Esophagus (tissue), 2 donors: ENCODE data around the gene AAR2. TPM values are rescaled to one million over a fixed set of nuclear protein-coding genes. Genes with fewer than 3 reads are reported as not detected.

ENCODE experiments used
- H3K27ac ChIP-seq, 2 donors: one replicate each; pipeline ENCODE4 v1.5.1; 2013; ENCODE audit warnings: low read depth in 2 of 2, mild to moderate bottlenecking in 2 of 2, inconsistent platforms in 1 of 2, low read length in 1 of 2, moderate library complexity in 1 of 2
- H3K27me3 ChIP-seq, 2 donors: one replicate each; pipeline ENCODE4 v1.6.1; 2013; ENCODE audit warnings: low read length in 2 of 2, control low read depth in 1 of 2, mild to moderate bottlenecking in 1 of 2; ENCODE audit not compliant: insufficient read depth in 2 of 2, control insufficient read depth in 1 of 2
- H3K36me3 ChIP-seq, 2 donors: one replicate each; pipeline ENCODE4 v1.6.1; 2013; ENCODE audit warnings: low read length in 1 of 2; ENCODE audit not compliant: control insufficient read depth in 2 of 2, insufficient read depth in 2 of 2
- H3K4me1 ChIP-seq, 2 donors: one replicate each; pipeline ENCODE4 v1.6.1; 2013; ENCODE audit warnings: low read length in 1 of 2; ENCODE audit not compliant: control insufficient read depth in 2 of 2, insufficient read depth in 2 of 2
- H3K4me3 ChIP-seq, 2 donors: one replicate each; pipeline ENCODE4 v1.5.1; 2013; ENCODE audit warnings: low read length in 2 of 2, mild to moderate bottlenecking in 2 of 2, low read depth in 1 of 2, moderate library complexity in 1 of 2
- H3K9me3 ChIP-seq, 2 donors: one replicate each; pipeline ENCODE4 v1.6.1; 2013; ENCODE audit warnings: mild to moderate bottlenecking in 2 of 2, low read depth in 1 of 2, low read length in 1 of 2, moderate library complexity in 1 of 2; ENCODE audit not compliant: control insufficient read depth in 2 of 2, insufficient read depth in 1 of 2
- WGBS, 2 donors: extraction: QIAGEN DNeasy Blood & Tissue Kit; methylation state at CpG; one replicate each; pipeline ENCODE4 v1.1.7; 2013; 5-methylcytosine and 5-hydroxymethylcytosine counted together
- polyA plus RNA-seq, 2 donors: library from polyadenylated mRNA; stranded (reverse); fragments of 200-250 nt; gene quantifications; one replicate each; pipeline ENCODE4 v1.2.3, GENCODE V29; 2013
- donor health status: healthy with polysubstance abuse.
- donor health status: Bipolar disorder and iron deficiency.

AAR2 gene
- polyA plus RNA-seq, 2 donors, result 8.4 to 16.5 TPM

DNA sequence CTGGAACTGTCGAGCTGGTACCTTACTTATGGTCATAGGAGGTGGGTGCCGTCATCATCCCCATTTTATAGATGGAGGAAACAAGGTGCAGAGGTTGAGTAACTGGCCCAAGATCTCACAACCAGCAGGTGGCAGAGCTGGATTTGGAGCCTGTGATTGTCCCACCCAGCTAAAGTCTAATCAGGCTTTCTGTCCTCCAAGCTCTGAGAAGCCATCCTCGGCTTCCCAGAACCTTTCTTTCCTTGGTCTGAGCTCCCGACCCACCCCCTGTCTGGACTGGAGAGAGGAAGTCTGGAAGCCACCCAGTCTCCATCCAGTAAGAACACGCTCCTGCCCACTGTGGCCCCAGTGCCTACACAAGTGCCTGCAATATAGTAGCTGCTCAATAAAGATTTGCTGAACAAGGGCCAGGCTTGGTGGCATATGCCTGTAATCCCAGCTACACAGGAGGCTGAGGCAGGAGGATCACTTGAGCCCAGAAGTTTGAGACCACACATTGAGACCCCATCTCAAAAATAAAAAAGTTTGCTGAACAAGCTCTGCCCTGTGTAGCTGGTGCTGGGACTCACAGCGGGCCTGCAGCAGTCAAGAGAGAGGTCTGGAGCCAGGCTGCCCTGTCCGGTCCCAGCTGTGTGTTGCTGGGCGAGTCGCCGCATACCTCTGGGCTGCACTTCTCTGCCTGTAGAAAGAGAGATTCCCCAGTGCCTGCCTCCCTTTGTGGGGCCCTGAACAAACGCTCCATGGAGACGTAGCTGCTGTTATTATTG is 37.3 kb downstream of the AAR2 start:
- Histone ChIP-seq H3K9me3 (no peaks in the 10 kb centered on the region), H3K4me3 (no peak overlapping the region), H3K27ac (no peak overlapping the region), H3K4me1 (no peaks in the 10 kb centered on the region), H3K27me3 (no peaks in the 10 kb centered on the region), H3K36me3 (no peaks in the 10 kb centered on the region)
- 68 to 70% methylated on average over 12 of the region's 12 CpGs for WGBS, 2 donors

DNA sequence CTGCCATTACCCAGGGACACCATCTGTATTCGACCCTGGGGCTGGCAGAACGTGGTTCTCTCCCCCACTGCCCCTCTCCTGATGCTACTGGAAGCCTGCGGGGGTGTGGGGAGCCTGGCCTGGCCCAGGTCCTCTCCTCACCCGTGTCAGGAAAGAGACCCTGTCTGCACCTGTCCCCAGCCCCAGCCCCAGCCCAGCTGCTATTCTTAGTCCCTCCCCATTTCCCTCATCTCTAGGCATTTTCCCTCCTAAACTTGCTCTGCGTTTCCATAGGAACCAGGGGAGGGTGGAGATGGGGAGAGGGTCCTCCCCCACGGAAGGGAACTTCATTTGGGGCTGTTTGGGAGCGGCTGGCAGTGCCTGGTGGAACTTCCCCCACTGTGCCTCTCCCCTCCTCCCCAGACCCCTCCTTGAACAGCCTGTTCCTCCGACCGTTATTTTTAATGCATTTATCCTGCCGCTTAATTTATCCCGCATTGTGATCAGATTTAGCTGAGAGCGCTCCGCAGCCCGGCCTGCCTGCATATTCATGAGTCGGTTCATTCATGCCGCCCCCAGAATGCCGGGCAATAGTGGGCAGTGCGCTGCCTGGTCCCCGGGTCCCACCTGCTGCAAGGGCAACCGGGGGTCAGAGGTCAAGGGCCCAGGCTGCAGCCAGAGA is 38.0 kb downstream of the AAR2 start:
- no peak overlapping the region for H3K4me3 ChIP-seq
- no peaks in the 10 kb centered on the region for H3K4me1 ChIP-seq
- no peaks in the 10 kb centered on the region for H3K36me3 ChIP-seq
- no peaks in the 10 kb centered on the region for H3K27me3 ChIP-seq
- H3K9me3 ChIP-seq, result no peaks in the 10 kb centered on the region
- 45 to 49% methylated on average over 20 of the region's 20 CpGs for WGBS, 2 donors
- no peak overlapping the region for H3K27ac ChIP-seq

DNA sequence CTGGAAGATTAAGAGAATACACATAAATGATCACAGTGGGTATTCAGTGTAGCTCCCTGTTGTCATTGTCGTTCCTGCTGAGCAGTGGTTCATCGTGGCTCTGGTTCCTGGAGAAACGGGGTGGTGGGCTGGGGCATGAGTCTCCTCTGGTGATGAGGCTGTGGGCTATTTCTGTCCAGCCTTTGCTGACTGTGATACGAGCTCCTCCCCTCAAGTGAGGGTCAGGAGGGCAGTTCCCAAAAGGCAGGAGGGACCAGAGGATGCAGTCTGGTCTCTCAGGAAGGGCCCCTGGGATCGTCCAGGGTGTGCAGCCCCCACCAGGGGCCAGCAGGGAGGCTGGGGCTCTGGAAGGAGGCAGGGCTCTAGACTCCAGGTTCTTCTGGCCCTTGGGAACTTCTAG is 38.7 kb downstream of the AAR2 start:
- no peaks in the 10 kb centered on the region for H3K36me3 ChIP-seq
- H3K27me3 ChIP-seq, result no peaks in the 10 kb centered on the region
- no peak overlapping the region for H3K4me3 ChIP-seq
- no peak overlapping the region for H3K27ac ChIP-seq
- no peaks in the 10 kb centered on the region for H3K9me3 ChIP-seq
- 57 to 62% methylated on average over 5 of the region's 5 CpGs for WGBS, 2 donors
- no peaks in the 10 kb centered on the region for H3K4me1 ChIP-seq

DNA sequence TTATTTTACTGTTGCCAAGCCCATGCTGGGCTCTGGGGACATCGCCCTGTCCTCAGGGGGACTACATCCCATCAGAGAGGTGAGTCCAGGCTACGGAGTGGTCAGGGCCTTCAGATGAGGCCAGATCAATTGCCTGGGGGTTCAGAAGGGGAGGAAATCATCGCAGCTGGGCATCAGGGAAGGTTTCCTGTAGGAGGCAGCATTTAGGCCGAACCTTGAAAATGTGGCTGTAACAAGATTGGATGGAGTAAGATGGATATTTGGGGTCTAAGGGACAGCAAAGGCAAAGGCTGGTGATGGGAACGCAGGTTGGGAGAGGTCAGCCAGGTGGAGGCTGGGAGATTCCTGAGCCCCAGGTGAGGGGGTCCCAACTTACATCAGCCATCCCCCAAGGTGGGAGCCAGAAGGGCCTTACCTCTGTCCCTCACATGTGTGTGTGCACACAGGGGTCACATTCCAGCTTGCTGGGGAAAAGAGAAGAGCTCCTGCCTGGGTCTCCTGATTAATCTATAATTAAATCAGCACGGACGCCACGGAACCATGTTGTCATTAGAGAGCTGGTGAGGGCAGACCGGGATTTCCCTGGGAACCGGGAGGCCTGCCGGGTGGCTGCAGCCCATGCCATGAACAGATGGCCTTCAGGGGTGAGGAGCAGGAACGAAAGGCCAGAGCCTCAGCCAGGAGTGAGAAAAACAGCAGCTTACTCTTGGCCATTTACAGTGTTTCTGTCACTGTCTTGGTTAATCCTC is 39.3 kb downstream of the AAR2 start:
- WGBS, 2 donors, result 74 to 78% methylated on average over 12 of the region's 12 CpGs

DNA sequence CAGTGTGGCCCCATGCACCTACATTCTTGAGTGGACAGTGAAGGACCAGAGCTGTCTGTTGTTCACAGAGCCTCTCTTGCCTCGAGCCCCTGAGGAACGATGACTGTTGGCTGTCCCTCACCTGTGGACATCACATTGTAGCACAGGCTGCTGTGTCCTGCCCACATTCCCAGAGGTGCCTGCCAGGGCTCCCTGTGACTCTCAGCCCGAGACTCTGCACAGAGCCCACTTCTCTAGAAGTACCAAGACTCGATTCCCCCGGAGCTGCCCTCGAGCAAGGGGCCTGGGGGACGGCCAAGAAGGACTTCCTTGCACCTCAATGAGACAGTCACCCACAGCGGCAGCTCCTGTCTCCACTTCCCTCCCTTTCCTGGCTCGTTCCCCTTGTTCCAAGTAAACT is 41.3 kb downstream of the AAR2 start:
- WGBS, 2 donors, result 64 to 69% methylated on average over 9 of the region's 9 CpGs
- H3K4me3 ChIP-seq, result no peak overlapping the region
- H3K27me3 ChIP-seq, result no peaks in the 10 kb centered on the region
- no peaks in the 10 kb centered on the region for H3K9me3 ChIP-seq
- no peak overlapping the region for H3K27ac ChIP-seq
- H3K36me3 ChIP-seq, result no peaks in the 10 kb centered on the region
- H3K4me1 ChIP-seq, result no peaks in the 10 kb centered on the region

More for the DNA sequence above, 39.3 kb downstream of the AAR2 start:
- no peaks in the 10 kb centered on the region for H3K27me3 ChIP-seq
- no peaks in the 10 kb centered on the region for H3K9me3 ChIP-seq
- H3K4me3 ChIP-seq, result no peak overlapping the region
- H3K27ac ChIP-seq, result no peak overlapping the region
- no peaks in the 10 kb centered on the region for H3K36me3 ChIP-seq
- H3K4me1 ChIP-seq, result no peaks in the 10 kb centered on the region

DNA sequence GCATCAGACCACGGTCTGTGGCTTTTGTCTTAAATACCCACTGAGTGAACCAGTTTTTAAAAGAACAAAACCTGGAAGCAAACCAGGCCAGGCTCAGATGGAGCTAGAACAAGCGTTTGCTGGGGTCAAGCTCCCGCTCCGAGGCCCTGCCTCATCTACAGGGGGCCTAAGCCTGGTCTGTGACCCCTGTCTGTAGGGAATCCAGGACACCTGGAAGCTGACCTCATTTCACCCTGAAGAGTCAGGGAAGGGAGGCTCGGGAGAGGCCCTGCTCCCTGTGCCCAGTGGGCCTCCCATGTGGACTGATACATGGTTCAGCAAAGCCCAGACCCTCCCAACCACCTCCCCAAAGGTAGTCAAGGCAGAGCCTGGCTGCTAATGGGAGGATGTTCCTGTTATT is 43.1 kb downstream of the AAR2 start:
- WGBS, 2 donors, result 57 to 63% methylated on average over 5 of the region's 5 CpGs
- Histone ChIP-seq H3K4me1 (no peaks in the 10 kb centered on the region), H3K27me3 (no peaks in the 10 kb centered on the region), H3K27ac (no peak overlapping the region), H3K9me3 (no peaks in the 10 kb centered on the region), H3K4me3 (no peak overlapping the region), H3K36me3 (no peaks in the 10 kb centered on the region)

DNA sequence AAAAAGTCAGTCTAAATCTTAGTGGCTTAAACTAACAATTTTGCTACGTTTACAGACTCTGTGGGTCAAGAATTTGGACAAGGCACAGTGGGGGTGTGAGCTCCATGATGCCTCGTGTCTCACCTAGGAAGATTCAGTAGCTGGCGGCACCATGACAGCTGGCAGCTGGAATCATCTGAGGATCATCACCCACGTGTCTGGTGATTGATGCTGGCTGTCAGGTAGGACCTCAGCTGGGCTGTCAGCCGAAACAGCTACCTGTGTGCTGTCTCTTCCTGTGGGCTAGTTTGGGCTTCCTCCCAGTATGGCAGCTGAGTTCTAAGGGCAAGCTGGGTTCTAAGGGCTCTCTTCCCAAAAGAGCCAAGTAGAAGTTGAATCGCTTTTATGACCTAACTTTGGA is 43.5 kb downstream of the AAR2 start:
- WGBS, 2 donors, result 65 to 67% methylated on average over 6 of the region's 6 CpGs
- Histone ChIP-seq H3K4me3 (no peak overlapping the region), H3K27ac (no peak overlapping the region), H3K4me1 (no peaks in the 10 kb centered on the region), H3K36me3 (no peaks in the 10 kb centered on the region), H3K27me3 (no peaks in the 10 kb centered on the region), H3K9me3 (no peaks in the 10 kb centered on the region)

DNA sequence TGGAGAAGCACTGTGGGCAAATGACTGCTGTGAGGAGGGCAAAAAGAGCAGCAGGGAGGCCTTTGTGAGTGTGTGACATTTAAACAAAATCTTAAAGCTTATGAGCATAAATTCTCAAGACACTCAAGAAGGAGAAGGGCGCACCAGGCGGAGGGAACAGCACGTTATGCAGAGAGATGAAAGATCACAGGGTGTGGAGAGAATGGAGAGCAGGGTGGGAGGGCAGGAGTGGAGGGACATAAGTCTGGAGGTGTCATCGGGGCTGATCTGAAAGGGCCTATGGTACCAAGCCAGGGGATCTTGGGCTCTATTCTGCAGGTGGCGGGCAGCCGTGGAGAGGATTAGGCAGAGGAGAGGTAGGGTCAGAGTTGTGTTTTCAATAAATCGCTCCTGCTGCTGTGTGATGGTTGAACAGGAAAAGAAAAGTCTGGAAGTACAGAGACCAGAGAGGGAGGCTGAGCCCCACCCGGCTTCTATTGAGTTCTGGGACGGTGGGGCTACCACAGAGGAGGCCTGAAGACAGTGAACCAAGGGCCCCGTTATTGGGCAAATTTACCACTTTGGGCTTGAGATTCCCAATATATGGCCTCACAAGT is 45.6 kb downstream of the AAR2 start:
- Histone ChIP-seq H3K4me3 (no peak overlapping the region), H3K36me3 (no peaks in the 10 kb centered on the region), H3K9me3 (no peaks in the 10 kb centered on the region), H3K27ac (no peak overlapping the region), H3K27me3 (no peaks in the 10 kb centered on the region), H3K4me1 (no peaks in the 10 kb centered on the region)
- 82 to 84% methylated on average over 10 of the region's 10 CpGs for WGBS, 2 donors

DNA sequence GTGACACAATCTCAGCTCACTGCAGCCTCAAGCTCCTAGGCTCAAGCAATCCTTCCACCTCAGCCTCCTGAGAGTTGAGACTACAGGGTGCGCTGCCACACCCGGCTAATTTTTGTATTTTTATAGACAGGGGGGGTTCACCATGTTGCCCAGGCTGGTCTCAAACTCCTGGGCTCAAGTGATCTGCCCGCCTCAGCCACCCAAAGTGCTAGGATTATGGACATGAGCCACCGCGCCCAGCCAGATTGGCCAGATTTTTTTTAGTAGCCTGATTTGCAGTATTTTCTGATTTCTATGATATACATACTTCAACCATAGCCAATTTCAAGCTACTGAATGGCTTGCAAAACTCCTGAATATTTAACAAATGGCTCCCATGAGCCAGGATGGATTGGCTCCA is 48.5 kb downstream of the AAR2 start:
- H3K27me3 ChIP-seq, result no peaks in the 10 kb centered on the region
- 87 to 92% methylated on average over 5 of the region's 5 CpGs for WGBS, 2 donors
- H3K36me3 ChIP-seq, result no peaks in the 10 kb centered on the region
- H3K4me3 ChIP-seq, result no peak overlapping the region
- no peaks in the 10 kb centered on the region for H3K4me1 ChIP-seq
- H3K27ac ChIP-seq, result no peak overlapping the region
- H3K9me3 ChIP-seq, result no peaks in the 10 kb centered on the region
